Measurements from ENCODE around the gene SLC48A1. TPM values are rescaled to one million over a fixed set of nuclear protein-coding genes. Genes with fewer than 3 reads are reported as not detected.

SLC48A1 gene
- total RNA-seq, 2 experiments from 2014 or later, result 4.5 to 5.8 TPM

- H3K9me3 Mint-ChIP-seq, result no peaks in the 10 kb centered on the region
- Histone ChIP-seq H3K9me3 (ENCODE audit: control insufficient read depth in 1 of 2, insufficient read depth in 1 of 2, low read length in 2 of 2) (no peaks in the 10 kb centered on the region), H3K27ac (ENCODE audit: low read depth in 1 of 2, low read length in 2 of 2) (no peak overlapping the region), H3K4me1 (ENCODE audit: insufficient read depth, low read length) (no peaks in the 10 kb centered on the region), H3K36me3 (ENCODE audit: insufficient read depth, low read length) (peaks cover 100% of the 10 kb centered on the region), H3K4me3 (ENCODE audit: low read length) (no peak overlapping the region), H3K27me3 (ENCODE audit: control insufficient read depth in 1 of 2, insufficient read depth in 2 of 2, low read length in 2 of 2) (no peaks in the 10 kb centered on the region)
- TF ChIP-seq CTCF (IDR thresholded peaks at IDR 0.05), result no peak
- ATAC-seq (ENCODE audit: poor library complexity) (no peak), DNase-seq (no peak)
- H3K27me3 Mint-ChIP-seq, result no peaks in the 10 kb centered on the region
- ChIA-PET CTCF (interaction anchor here (1.5 to 1.6 kb wide), 2 partner anchors 16 to 48 kb away, joined by 3 to 5 read pairs; partner anchors contain the start of gene SLC48A1), POLR2A (interaction anchor here (1.0 to 1.6 kb wide), 3 partner anchors 19 to 50 kb away, joined by 3 read pairs; no protein-coding TSS in a partner anchor)
- intact Hi-C loops (cut with DNase I, micrococcal nuclease), result no loop called here
- H3K36me3 Mint-ChIP-seq (ENCODE audit: low read depth), result peaks cover 91% of the 10 kb centered on the region
- H3K4me3 Mint-ChIP-seq, result no peak overlapping the region
- no peaks in the 10 kb centered on the region for H3K4me1 Mint-ChIP-seq (ENCODE audit: low read depth)
- peak overlapping the region; percentile 53 for H3K27ac Mint-ChIP-seq
These were observed 16.1 kb downstream of the SLC48A1 start for GRCh38 chr12:47789141-47789540.

GRCh38 chr12:47789712-47790489 is 16.9 kb downstream of the SLC48A1 start:
- ATAC-seq (ENCODE audit: poor library complexity), result no peak
- H3K27ac Mint-ChIP-seq, result no peak overlapping the region
- ChIA-PET POLR2A (interaction anchor here (1.0 to 1.6 kb wide), 3 partner anchors 18 to 49 kb away, joined by 3 read pairs; no protein-coding TSS in a partner anchor), CTCF (interaction anchor here (1.4 to 1.5 kb wide), 2 partner anchors 23 to 48 kb away, joined by 4 to 5 read pairs; no protein-coding TSS in a partner anchor)
- no peaks in the 10 kb centered on the region for H3K27me3 Mint-ChIP-seq
- intact Hi-C loops (cut with DNase I, micrococcal nuclease), result no loop called here
- Histone ChIP-seq H3K36me3 (ENCODE audit: insufficient read depth, low read length) (peaks cover 100% of the 10 kb centered on the region), H3K9me3 (ENCODE audit: control insufficient read depth in 1 of 2, insufficient read depth in 1 of 2, low read length in 2 of 2) (no peaks in the 10 kb centered on the region), H3K27ac (ENCODE audit: low read depth in 1 of 2, low read length in 2 of 2) (no peak overlapping the region), H3K4me1 (ENCODE audit: insufficient read depth, low read length) (no peaks in the 10 kb centered on the region), H3K27me3 (ENCODE audit: control insufficient read depth in 1 of 2, insufficient read depth in 2 of 2, low read length in 2 of 2) (no peaks in the 10 kb centered on the region), H3K4me3 (ENCODE audit: low read length) (no peak overlapping the region)
- H3K9me3 Mint-ChIP-seq, result no peaks in the 10 kb centered on the region
- H3K4me1 Mint-ChIP-seq (ENCODE audit: low read depth), result no peaks in the 10 kb centered on the region
- H3K36me3 Mint-ChIP-seq (ENCODE audit: low read depth), result peaks cover 88% of the 10 kb centered on the region
- no peak overlapping the region for H3K4me3 Mint-ChIP-seq
- TF ChIP-seq CTCF (IDR thresholded peaks at IDR 0.05), result no peak
- no peak for DNase-seq

GRCh38 chr12:47790676-47791350 is 17.8 kb downstream of the SLC48A1 start:
- Histone ChIP-seq H3K36me3 (ENCODE audit: insufficient read depth, low read length) (peaks cover 100% of the 10 kb centered on the region), H3K4me3 (ENCODE audit: low read length) (no peak overlapping the region), H3K9me3 (ENCODE audit: control insufficient read depth in 1 of 2, insufficient read depth in 1 of 2, low read length in 2 of 2) (no peaks in the 10 kb centered on the region), H3K27ac (ENCODE audit: low read depth in 1 of 2, low read length in 2 of 2) (peak overlapping the region in 1 of 2 donors; percentile 46), H3K27me3 (ENCODE audit: control insufficient read depth in 1 of 2, insufficient read depth in 2 of 2, low read length in 2 of 2) (no peaks in the 10 kb centered on the region), H3K4me1 (ENCODE audit: insufficient read depth, low read length) (no peaks in the 10 kb centered on the region)
- Mint-ChIP-seq H3K27me3 (no peaks in the 10 kb centered on the region), H3K36me3 (ENCODE audit: low read depth) (peaks cover 88% of the 10 kb centered on the region), H3K27ac (peak overlapping the region; percentile 20), H3K4me1 (ENCODE audit: low read depth) (no peaks in the 10 kb centered on the region), H3K4me3 (no peak overlapping the region), H3K9me3 (no peaks in the 10 kb centered on the region)
- ChIA-PET CTCF (interaction anchor here (1.4 kb wide), 1 partner anchor 24 kb away, joined by 4 read pairs; no protein-coding TSS in a partner anchor), POLR2A (interaction anchor here (0.9 to 1.3 kb wide), 2 partner anchors 17 to 26 kb away, joined by 3 read pairs; no protein-coding TSS in a partner anchor)
- no peak for TF ChIP-seq CTCF (IDR thresholded peaks at IDR 0.05)
- ATAC-seq (ENCODE audit: poor library complexity), result no peak
- intact Hi-C loops (cut with DNase I, micrococcal nuclease), result no loop called here
- no peak for DNase-seq
